ENCODE results near the gene AFMID.

The AFMID gene

DNA sequence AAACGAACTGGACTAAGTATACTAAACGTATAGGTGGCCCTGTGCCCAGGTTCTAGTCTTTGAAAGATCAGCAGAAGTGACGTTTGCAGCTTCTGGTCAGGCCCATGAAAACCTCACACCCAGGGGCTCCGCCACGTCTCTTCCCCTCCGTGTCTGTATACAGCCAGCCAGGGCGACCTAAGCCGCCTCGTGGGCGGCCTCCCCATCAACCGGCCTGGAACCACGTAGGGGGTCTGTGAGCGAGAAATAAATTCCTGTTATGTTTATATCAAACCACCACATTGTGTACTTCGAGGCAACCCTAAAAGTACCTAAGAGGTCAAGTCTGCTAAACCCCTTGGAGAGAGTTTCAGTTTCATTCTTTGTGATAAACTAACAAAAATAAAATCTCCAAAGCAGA is 7.1 kb upstream of the AFMID start:
- no peak for DNase-seq (ENCODE audit: low read depth)

DNA sequence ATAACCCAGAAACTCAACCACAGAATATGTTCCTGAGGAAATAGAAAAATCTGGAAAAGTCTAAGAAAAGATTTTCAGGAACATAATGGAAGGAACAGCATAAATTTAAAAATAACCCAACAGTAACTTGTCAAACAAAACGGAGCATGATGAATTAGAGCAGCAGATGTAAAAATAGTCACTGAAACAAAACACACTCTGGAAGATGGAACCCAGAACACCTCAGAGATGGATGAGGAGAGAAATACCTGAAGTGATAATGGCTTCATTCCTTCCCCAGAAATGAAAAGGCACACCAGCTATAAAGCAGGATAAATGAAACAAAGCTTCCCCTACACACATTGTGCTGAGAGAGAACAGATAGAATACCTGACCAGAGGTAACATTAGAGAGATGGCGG is 6.7 kb upstream of the AFMID start:
- no peak for DNase-seq (ENCODE audit: low read depth)

DNA sequence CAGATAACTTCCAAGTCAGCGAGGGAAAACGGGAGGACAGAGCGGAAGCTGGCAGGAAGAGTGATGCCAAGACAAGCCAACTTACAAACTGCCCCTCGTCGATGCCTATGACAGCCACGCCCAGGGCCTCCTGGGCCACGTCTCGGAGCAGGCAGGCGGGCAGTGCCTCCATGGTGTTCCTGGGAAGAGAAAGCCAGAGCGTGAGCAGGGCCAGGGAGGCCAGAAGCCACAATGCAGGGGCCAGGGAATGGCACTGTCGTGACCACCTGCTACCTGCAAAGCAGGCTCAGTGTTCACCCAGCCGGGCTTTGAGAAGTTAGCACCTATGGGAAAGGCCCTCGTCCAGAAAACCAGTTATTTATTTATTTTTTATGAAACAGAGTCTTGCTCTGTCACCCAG is 4.7 kb upstream of the AFMID start:
- no peak for DNase-seq (ENCODE audit: low read depth)

- DNase-seq (ENCODE audit: low read depth): no peak
Observed at GRCh38 chr17:78183916-78184315, 3.2 kb upstream of the AFMID start.

DNA sequence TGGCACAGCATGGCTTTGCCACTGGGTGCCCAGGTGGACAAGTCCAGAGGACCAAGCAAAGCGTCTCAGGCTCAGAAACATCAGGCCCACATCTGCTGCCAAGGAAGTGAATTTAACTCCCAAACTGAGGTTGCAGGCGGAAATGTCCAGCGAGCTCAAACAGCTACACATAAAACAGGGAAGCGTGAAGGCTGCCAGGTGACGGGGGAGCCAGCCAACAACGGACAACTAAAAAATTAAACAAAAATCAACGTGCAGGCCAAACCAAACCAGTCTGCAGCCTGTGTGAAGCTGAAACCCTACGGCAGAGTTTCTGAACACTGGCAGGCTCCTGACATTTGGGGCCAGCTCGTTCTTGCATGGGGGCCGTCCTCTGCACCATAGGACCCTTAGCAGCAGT is 2.8 kb upstream of the AFMID start:
- DNase-seq (ENCODE audit: low read depth): no peak

DNA sequence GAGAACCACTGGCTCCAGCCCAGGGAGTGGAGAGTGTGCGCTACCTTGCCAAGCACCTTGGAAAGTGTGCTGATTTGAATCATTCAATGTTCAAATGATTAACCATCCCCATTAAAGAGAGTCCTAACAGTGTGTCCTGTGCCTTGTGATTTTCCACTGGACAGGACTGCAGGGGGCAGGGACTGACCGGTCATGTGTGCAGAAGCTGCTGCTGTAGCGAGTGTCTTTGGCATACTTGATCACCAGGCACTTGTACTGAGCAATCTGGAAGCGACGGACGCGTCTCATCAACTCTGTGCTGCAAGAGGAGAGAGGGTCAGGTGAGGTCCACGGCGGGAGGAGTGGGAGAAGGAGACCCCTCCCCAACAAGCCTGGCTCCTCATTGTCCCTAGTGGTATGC is 2.3 kb upstream of the AFMID start:
- DNase-seq (ENCODE audit: low read depth): no peak

- DNase-seq (ENCODE audit: low read depth): no peak
Observed at GRCh38 chr17:78185981-78186691, 1.0 kb upstream of the AFMID start.

- no peak for DNase-seq (ENCODE audit: low read depth)
Observed at GRCh38 chr17:78196716-78197115, 9.6 kb downstream of the AFMID start.

DNA sequence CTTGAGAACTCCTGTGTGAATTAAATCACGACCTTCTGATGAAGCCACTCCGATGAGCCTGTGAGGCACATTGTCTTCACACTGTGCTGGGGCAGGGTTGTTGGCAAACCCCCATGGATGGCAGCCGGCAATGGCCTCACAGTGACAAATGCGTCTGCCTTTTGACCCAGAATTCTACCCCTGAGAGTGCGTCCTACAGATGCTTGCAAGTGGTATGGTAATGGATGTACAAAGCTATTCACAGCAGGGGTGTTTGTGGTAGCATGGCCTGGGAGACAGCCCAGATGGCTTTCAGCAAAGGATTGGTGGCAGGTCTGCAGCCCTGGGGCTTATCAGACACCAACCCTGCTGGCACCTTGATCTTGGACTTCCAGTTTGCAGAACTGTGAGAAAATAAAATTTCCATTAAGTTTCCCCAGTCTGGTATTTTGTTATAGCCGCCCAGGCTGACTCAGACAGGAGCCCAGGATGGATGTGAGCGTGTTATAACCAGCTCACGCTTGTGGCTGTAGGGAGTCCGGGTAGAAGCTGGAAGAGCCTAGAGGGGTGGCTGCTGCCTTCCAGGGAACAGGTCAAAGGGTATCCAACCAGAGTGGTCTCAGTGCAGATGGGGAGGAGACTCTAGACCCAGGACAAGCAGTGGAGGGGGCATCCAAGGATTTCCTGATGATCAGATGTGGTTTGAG is 10.1 kb downstream of the AFMID start:
- DNase-seq (ENCODE audit: low read depth): no peak

DNA sequence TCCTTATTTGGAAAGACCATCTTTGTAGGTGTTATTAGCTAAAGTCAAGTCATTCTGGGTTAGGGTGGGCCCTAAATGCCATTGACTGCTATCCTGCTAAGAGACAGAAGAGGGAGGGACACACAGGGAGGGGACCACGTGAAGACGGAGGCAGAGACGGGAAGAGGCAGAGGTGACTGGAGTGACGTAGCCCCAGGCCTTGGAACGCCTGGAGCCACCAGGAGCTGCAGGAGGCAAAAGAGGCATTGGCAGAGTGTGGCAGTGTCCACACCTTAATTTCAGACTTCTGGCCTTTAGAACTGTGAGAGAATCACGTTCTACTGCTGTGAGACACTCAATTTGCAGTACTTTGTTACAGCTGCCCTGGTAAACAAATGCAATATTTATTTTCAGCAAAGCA is 13.3 kb downstream of the AFMID start:
- no peak for DNase-seq (ENCODE audit: low read depth)

GRCh38 chr17:78202666-78203065 is 15.5 kb downstream of the AFMID start:
- DNase-seq (ENCODE audit: low read depth): no peak

DNA sequence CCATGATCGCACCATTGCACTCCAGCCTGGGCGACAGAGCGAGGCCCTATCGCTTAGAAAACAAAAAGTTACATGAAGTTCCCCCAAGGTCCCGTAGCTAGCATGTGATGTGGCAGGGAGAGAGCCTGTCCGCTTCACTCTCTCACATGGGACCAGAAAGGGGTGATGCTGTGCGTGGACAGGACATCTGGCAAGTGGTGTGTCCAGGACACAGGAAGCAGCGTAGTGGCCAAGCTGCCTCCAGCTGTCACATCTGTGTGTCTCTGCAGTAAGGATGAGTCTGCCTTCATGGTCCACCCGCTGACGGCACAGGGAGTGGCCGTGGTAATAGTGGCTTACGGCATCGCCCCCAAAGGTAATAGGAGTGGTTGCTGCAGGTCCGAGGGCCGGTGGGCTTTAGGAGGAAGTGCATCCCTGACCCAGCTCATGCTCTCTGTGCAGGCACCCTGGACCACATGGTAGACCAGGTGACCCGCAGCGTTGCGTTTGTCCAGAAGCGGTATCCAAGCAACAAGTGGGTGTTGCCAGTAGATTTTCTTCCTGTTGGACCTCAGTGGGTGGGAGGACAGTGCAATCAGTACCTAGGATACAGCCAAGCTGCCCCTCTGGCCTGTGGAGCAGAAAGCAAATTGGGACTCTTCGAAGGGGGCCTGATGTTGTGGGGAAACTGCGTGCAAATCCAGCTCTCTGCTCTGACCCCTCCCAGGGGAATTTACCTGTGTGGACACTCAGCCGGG is 17.4 kb downstream of the AFMID start:
- no peak for DNase-seq (ENCODE audit: low read depth)

- DNase-seq (ENCODE audit: low read depth): no peak
Observed at GRCh38 chr17:78205124-78205775, 18.1 kb downstream of the AFMID start.

- DNase-seq (ENCODE audit: low read depth): no peak
Observed at GRCh38 chr17:78206298-78206697, 19.1 kb downstream of the AFMID start.

- no peak for DNase-seq (ENCODE audit: low read depth)
Observed at GRCh38 chr17:78208486-78208885, 21.3 kb downstream of the AFMID start.

GRCh38 chr17:78210111-78210510 is 22.9 kb downstream of the AFMID start:
- no peak for DNase-seq (ENCODE audit: low read depth)

DNA sequence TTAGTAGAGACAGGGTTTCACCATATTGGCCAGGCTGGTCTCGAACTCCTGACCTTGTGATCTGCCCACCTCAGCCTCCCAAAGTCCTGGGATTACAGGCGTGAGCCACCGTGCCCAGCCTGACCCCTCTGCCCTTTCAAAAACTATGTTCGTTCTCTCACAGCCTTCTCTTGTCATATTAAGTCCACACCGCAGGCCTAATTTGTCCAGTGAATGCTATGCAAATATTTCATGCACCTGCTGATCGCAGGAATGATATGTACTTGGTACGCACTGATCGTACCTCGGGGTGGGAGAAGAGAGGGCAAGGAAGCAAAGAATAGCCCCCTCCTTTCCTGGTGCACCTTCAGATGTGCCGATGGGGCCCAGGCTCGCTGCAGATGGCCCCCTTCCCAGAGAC is 23.9 kb downstream of the AFMID start:
- DNase-seq (ENCODE audit: low read depth): no peak

GRCh38 chr17:78214016-78214705 is 27.0 kb downstream of the AFMID start, which contains the start of gene BIRC5:
TSS of gene BIRC5 (plus strand) at chr17:78214253. CDS start at chr17:78214317, 64 bp downstream.
- peak; percentile 83 for DNase-seq (ENCODE audit: low read depth)

GRCh38 chr17:78214706-78215061 is 27.5 kb downstream of the AFMID start:
- no peak for DNase-seq (ENCODE audit: low read depth)

DNA sequence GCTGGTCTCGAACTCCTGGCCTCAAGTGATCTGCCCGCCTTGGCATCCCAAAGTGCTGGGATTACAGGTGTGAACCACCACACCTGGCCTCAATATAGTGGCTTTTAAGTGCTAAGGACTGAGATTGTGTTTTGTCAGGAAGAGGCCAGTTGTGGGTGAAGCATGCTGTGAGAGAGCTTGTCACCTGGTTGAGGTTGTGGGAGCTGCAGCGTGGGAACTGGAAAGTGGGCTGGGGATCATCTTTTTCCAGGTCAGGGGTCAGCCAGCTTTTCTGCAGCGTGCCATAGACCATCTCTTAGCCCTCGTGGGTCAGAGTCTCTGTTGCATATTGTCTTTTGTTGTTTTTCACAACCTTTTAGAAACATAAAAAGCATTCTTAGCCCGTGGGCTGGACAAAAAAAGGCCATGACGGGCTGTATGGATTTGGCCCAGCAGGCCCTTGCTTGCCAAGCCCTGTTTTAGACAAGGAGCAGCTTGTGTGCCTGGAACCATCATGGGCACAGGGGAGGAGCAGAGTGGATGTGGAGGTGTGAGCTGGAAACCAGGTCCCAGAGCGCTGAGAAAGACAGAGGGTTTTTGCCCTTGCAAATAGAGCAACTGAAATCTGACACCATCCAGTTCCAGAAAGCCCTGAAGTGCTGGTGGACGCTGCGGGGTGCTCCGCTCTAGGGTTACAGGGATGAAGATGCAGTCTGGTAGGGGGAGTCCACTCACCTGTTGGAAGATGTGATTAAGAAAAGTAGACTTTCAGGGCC is 32.4 kb downstream of the AFMID start:
- DNase-seq (ENCODE audit: low read depth): no peak

GRCh38 chr17:78223061-78223460 is 35.9 kb downstream of the AFMID start:
- no peak for DNase-seq (ENCODE audit: low read depth)
